Measurements from ENCODE around the gene ZYG11A.
"Not testable (repeated sequence)": the region's sequence is repeated elsewhere in the genome, so short reads cannot be mapped to it uniquely, and the experiment has no call there.

- TF ChIP-seq CTCF (IDR thresholded peaks at IDR 0.05; ENCODE audit: insufficient read depth, low read length, poor library complexity, severe bottlenecking); EZH2phosphoT487 (conservative IDR thresholded peaks at IDR 0.05; ENCODE audit: low read length): not testable (repeated sequence)
These were observed 3.4 kb upstream of the ZYG11A start for GRCh38 chr1:52839175-52839574.

Data from SU-DHL-6 (cell line).